HCT116 (cell line): Measurements from ENCODE around the gene IFITM5. TPM values are rescaled to one million over a fixed set of nuclear protein-coding genes. Genes with fewer than 3 reads are reported as not detected.

ENCODE experiments used
- CEBPB ChIP-seq: IDR thresholded peaks from 2 replicates; pipeline ENCODE4 v1.6.1; 2012; ENCODE audit warnings: low read depth
- EGR1 ChIP-seq: IDR thresholded peaks from 2 replicates; pipeline ENCODE4 v1.6.1; 2012; ENCODE audit warnings: low read depth
- ELF1 ChIP-seq: IDR thresholded peaks from 2 replicates; pipeline ENCODE4 v1.6.1; 2012; ENCODE audit warnings: low read depth, borderline replicate concordance
- EZH2phosphoT487 ChIP-seq: fragments of 200-600 bp; IDR thresholded peaks from 2 replicates; pipeline ENCODE4 v1.6.1; 2018; ENCODE audit warnings: antibody characterized with exemption, borderline replicate concordance
- MAX ChIP-seq: IDR thresholded peaks from 2 replicates; pipeline ENCODE4 v1.6.1; 2012
- POLR2A ChIP-seq: IDR thresholded peaks from 2 replicates; pipeline ENCODE4 v1.7.0; 2011; ENCODE audit warnings: borderline replicate concordance; ENCODE audit not compliant: insufficient read depth, insufficient read length; ENCODE audit errors: extremely low read depth
- RAD21 ChIP-seq: IDR thresholded peaks from 2 replicates; pipeline ENCODE4 v1.6.1; 2012; ENCODE audit warnings: low read depth, mild to moderate bottlenecking
- REST ChIP-seq: IDR thresholded peaks from 2 replicates; pipeline ENCODE4 v1.6.1; 2012; ENCODE audit warnings: low read depth
- SIN3A ChIP-seq: IDR thresholded peaks from 2 replicates; pipeline ENCODE4 v1.6.1; 2012; ENCODE audit warnings: low read depth
- SP1 ChIP-seq: IDR thresholded peaks from 2 replicates; pipeline ENCODE4 v1.6.1; 2012; ENCODE audit warnings: low read depth
- SRF ChIP-seq: IDR thresholded peaks from 2 replicates; pipeline ENCODE4 v1.6.1; 2012; ENCODE audit warnings: low read depth
- YY1 ChIP-seq: IDR thresholded peaks from 2 replicates; pipeline ENCODE4 v1.6.1; 2011; ENCODE audit warnings: low read length, low read depth, moderate library complexity, mild to moderate bottlenecking; ENCODE audit not compliant: insufficient replicate concordance; ENCODE audit errors: extremely low read depth
- total RNA-seq: library from RNA; stranded (reverse); gene quantifications from one replicate; pipeline ENCODE4 v1.2.1, GENCODE V29; 2021; ENCODE audit not compliant: unreplicated experiment

IFITM5 gene
- total RNA-seq, 1 experiment from 2014 or later: not detected

- peak; percentile 69 for TF ChIP-seq EGR1
- no peak for TF ChIP-seq ELF1
- TF ChIP-seq CEBPB: no peak
- no peak for TF ChIP-seq REST
- TF ChIP-seq EZH2phosphoT487: no peak
- no peak for TF ChIP-seq YY1
- no peak; the same call in 1 of the 2 replicates for TF ChIP-seq MAX
- TF ChIP-seq POLR2A: peak; percentile 30
- TF ChIP-seq SRF: no peak
- TF ChIP-seq SIN3A: no peak
- TF ChIP-seq SP1: no peak
- TF ChIP-seq RAD21: no peak
Observed at GRCh38 chr11:288478-289397, 10.6 kb downstream of the IFITM5 start, which contains the start of gene PGGHG (continued).
